GM10248 (cell line): ENCODE data around the gene SMC3.

Experiments used
- CTCF ChIA-PET: fragments of 300-600 bp; sonication (Branson Sonifier 250); formaldehyde crosslinking; extraction: SDS; loops from one replicate; lab custom pipeline; 2021; ENCODE audit warnings: antibody characterized with exemption; lab: Yijun Ruan, JAX
- POLR2A ChIA-PET: fragments of 350-650 bp; sonication (Branson Sonifier 250); formaldehyde crosslinking; extraction: SDS; loops from one replicate; lab custom pipeline; 2020; ENCODE audit warnings: antibody characterized with exemption; lab: Yijun Ruan, JAX
- DNase-seq: peaks from one replicate; pipeline ENCODE4 v3.0.0; 2012; ENCODE audit errors: extremely low spot score
- TF ChIP-seq, protein P1 (sequence below): IDR thresholded peaks from 2 replicates; pipeline ENCODE4 v1.5.1; 2012; ENCODE audit warnings: mild to moderate bottlenecking, low read depth; ENCODE audit errors: extremely low read depth, missing control alignments, control extremely low read depth

The SMC3 gene

GRCh38 chr10:110546077-110546476, 21.4 kb upstream of the SMC3 start:
- no peak for DNase-seq
- POLR2A ChIA-PET, result no interaction called here

DNA sequence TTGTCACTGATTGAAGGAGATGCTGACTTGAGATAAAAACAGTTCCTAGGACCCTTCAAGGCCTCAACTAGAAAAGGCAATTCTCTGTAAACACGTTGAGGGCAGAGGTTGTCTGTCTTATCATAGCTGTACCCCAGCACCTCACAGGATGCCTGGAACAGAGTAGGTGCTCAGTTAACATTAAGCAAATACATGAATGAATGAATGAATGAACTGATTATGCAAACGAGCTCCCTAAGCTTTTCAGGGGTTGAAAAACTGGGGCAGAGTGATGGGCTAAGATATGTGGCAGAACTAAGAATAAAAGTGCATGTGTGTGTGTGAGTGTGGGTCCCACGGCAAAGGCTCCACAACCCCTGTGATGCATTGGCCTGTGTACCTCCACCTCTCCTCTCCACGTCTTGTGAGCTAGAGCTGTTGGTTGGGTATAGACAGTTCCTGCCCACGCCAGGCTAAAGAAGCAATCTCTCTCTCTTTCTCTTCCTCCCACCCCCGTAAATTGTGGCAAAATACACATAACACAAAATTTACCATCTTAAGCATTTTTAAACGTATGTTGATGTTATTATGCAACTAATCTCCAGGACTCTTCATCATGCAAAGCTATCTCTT, 20.9 kb upstream of the SMC3 start:
- no peak for DNase-seq
- TF ChIP-seq, protein P1, sequence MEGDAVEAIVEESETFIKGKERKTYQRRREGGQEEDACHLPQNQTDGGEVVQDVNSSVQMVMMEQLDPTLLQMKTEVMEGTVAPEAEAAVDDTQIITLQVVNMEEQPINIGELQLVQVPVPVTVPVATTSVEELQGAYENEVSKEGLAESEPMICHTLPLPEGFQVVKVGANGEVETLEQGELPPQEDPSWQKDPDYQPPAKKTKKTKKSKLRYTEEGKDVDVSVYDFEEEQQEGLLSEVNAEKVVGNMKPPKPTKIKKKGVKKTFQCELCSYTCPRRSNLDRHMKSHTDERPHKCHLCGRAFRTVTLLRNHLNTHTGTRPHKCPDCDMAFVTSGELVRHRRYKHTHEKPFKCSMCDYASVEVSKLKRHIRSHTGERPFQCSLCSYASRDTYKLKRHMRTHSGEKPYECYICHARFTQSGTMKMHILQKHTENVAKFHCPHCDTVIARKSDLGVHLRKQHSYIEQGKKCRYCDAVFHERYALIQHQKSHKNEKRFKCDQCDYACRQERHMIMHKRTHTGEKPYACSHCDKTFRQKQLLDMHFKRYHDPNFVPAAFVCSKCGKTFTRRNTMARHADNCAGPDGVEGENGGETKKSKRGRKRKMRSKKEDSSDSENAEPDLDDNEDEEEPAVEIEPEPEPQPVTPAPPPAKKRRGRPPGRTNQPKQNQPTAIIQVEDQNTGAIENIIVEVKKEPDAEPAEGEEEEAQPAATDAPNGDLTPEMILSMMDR, result no peak
- ChIA-PET CTCF (interaction anchor here (0.6 to 6.8 kb wide), 50 partner anchors 8 to 276 kb away, joined by 3 to 86 read pairs (median 4); partner anchors contain the start of gene SMNDC1), POLR2A (no interaction called here)

More at GRCh38 chr10:110546077-110546476, 21.4 kb upstream of the SMC3 start:
- CTCF ChIA-PET, result interaction anchor here (0.8 to 6.8 kb wide), 38 partner anchors 9 to 339 kb away, joined by 3 to 86 read pairs (median 4); partner anchors contain the start of genes MXI1 and SMNDC1
- TF ChIP-seq, protein P1, result no peak

DNA sequence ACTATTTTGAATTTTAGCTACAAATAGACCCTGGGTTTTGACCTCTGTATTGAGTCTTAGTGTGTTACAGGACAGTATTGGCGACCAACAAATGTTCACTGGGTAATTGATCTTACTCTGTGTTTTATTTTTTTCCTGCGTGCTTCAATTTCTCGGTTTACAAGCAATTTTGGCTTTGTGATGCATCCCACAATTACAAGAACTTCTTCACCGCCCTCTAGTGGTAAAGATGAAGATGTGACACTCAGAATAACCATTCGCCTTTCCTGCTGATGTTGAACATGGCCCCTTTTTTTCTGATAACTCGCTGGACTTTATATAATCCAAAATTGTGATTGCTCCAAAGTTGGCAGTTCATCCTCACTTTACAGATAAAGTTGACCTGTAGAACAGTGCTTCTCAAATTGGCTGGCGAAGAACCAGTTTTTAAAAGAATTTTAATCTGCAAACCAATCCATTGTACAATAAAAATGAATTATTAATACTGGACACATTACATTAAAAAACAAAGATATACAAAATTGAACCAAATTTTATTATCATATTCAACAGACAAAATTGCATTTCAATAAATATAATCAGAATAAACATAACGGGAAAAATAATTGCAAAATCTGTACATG, 20.2 kb upstream of the SMC3 start:
- peak; percentile 72 for DNase-seq
- TF ChIP-seq, protein P1, result peak; percentile 73
- ChIA-PET POLR2A (no interaction called here), CTCF (interaction anchor here (0.6 to 6.8 kb wide), 49 partner anchors 8 to 251 kb away, joined by 3 to 86 read pairs (median 4); partner anchors contain the start of gene SMNDC1)

- no peak for DNase-seq
- TF ChIP-seq, protein P1, result no peak
- CTCF ChIA-PET, result interaction anchor here (0.7 to 6.8 kb wide), 13 partner anchors 9 to 410 kb away, joined by 3 to 62 read pairs (median 5); partner anchors contain the start of gene SMNDC1
- POLR2A ChIA-PET, result no interaction called here
These were observed 19.5 kb upstream of the SMC3 start for GRCh38 chr10:110548002-110548401.

DNA sequence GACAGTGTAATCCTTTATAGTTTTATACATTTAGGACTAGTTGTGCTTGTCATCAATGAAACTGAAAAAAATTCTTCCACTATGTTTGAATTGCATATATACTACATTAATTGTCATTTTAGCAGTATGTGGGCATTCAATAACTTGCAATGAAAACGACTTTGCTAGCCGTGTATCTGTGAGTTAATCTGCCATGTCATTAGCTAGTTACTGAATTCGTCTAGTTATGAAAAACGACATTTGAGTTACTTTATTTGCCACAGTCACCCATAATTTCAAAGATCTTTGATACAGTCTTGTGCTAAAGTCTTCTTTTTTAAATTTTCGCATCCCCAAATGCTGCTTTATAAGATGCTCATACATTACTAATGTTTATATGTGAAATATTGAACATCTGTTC, 18.3 kb upstream of the SMC3 start:
- ChIA-PET POLR2A (no interaction called here), CTCF (interaction anchor here (0.8 to 6.8 kb wide), 11 partner anchors 10 to 243 kb away, joined by 3 to 38 read pairs (median 6); partner anchors contain the start of gene SMNDC1)
- DNase-seq, result no peak
- TF ChIP-seq, protein P1, result no peak

- no peak for DNase-seq
- TF ChIP-seq, protein P1, result no peak
- CTCF ChIA-PET, result interaction anchor here (1.1 kb wide), 1 partner anchor 10 kb away, joined by 3 read pairs; no protein-coding TSS in a partner anchor
- POLR2A ChIA-PET, result no interaction called here
These were observed 13.6 kb upstream of the SMC3 start for GRCh38 chr10:110553905-110554304.
